GM23338 (cell line): Measurements from ENCODE around the gene REG1A. TPM values are rescaled to one million over a fixed set of nuclear protein-coding genes. Genes with fewer than 3 reads are reported as not detected.

Experiments
- ATAC-seq: fragments of 200-7000 bp; cut with Tn5 transposase; 3 replicates; pipeline ENCODE4 v1.9.1; 2020
- DNase-seq: peaks from one replicate; pipeline ENCODE4 v3.0.0-alpha.2; 2015; ENCODE audit warnings: low spot score
- H2AFZ ChIP-seq: fragments of 200-600 bp; sonication (generic); 2 replicates; pipeline ENCODE4 v1.8.0; 2016; ENCODE audit warnings: antibody characterized with exemption, mild to moderate bottlenecking, moderate library complexity
- H3F3A ChIP-seq: fragments of 200-600 bp; sonication (generic); replicated peaks from 2 replicates; pipeline ENCODE4 v1.8.0; 2017; ENCODE audit warnings: antibody characterized with exemption, mixed run types, low read depth
- H3K27ac ChIP-seq: fragments of 200-600 bp; sonication (generic); 2 replicates; pipeline ENCODE4 v1.6.1; 2016; ENCODE audit warnings: low read depth
- H3K27me3 ChIP-seq: fragments of 200-600 bp; sonication (generic); 2 replicates; pipeline ENCODE4 v1.8.0; 2016; ENCODE audit warnings: mild to moderate bottlenecking, mixed run types, moderate library complexity; ENCODE audit not compliant: insufficient read depth
- H3K36me3 ChIP-seq: fragments of 200-600 bp; sonication (generic); 2 replicates; pipeline ENCODE4 v1.8.0; 2016; ENCODE audit warnings: mild to moderate bottlenecking; ENCODE audit not compliant: insufficient read depth
- H3K4me1 ChIP-seq: fragments of 200-600 bp; sonication (generic); 2 replicates; pipeline ENCODE4 v1.8.0; 2016; ENCODE audit warnings: mild to moderate bottlenecking, moderate library complexity; ENCODE audit not compliant: insufficient read depth
- H3K4me2 ChIP-seq: fragments of 200-600 bp; sonication (generic); 2 replicates; pipeline ENCODE4 v1.7.1; 2017; ENCODE audit warnings: mixed run types
- H3K4me3 ChIP-seq: fragments of 200-600 bp; sonication (generic); 2 replicates; pipeline ENCODE4 v1.6.1; 2016; ENCODE audit warnings: mixed run types
- H3K79me2 ChIP-seq: fragments of 200-600 bp; sonication (generic); replicated peaks from 2 replicates; pipeline ENCODE4 v1.8.0; 2017; ENCODE audit warnings: mild to moderate bottlenecking; ENCODE audit not compliant: insufficient read depth
- H3K9me2 ChIP-seq: fragments of 200-600 bp; sonication (generic); 2 replicates; pipeline ENCODE4 v1.8.0; 2017; ENCODE audit not compliant: insufficient read depth
- H4K20me1 ChIP-seq: fragments of 200-600 bp; sonication (generic); replicated peaks from 2 replicates; pipeline ENCODE4 v1.8.0; 2017; ENCODE audit warnings: mild to moderate bottlenecking; ENCODE audit not compliant: insufficient read depth
- H3K27ac Mint-ChIP-seq: 2 replicates; pipeline ENCODE4 v1.8.0; 2020; ENCODE audit warnings: inconsistent platforms, mild to moderate bottlenecking, moderate library complexity, mixed read lengths
- H3K27me3 Mint-ChIP-seq: 3 replicates; pipeline ENCODE4 v1.8.0; 2022; ENCODE audit warnings: low read depth, mild to moderate bottlenecking, moderate library complexity, mixed read lengths, inconsistent platforms; ENCODE audit not compliant: insufficient read depth, poor library complexity
- H3K36me3 Mint-ChIP-seq: 3 replicates; pipeline ENCODE4 v1.8.0; 2021; ENCODE audit warnings: low read depth, mild to moderate bottlenecking, inconsistent platforms, moderate library complexity, mixed read lengths
- H3K4me1 Mint-ChIP-seq: 3 replicates; pipeline ENCODE4 v1.8.0; 2020; ENCODE audit warnings: mild to moderate bottlenecking, inconsistent platforms, mixed read lengths
- H3K4me3 Mint-ChIP-seq: 3 replicates; pipeline ENCODE4 v1.8.0; 2021; ENCODE audit warnings: moderate library complexity, mild to moderate bottlenecking, inconsistent platforms, mixed read lengths
- H3K9me3 Mint-ChIP-seq: 3 replicates; pipeline ENCODE4 v1.8.0; 2020; ENCODE audit warnings: moderate library complexity, mild to moderate bottlenecking, inconsistent platforms, mixed read lengths
- CREB1 ChIP-seq: fragments of 250-450 bp; sonication (Bioruptor Pico); IDR thresholded peaks from 2 replicates; pipeline ENCODE4 v1.5.0; 2020; ENCODE audit warnings: low read depth, mild to moderate bottlenecking, moderate library complexity
- CTCF ChIP-seq, 2 experiments: fragments of 200-600 bp in 1 of 2; sonication (generic) in 1 of 2; conservative IDR thresholded peaks; 2 replicates each; pipeline versions ENCODE4 v1.5.1 to v1.6.1; 2016 to 2017; ENCODE audit warnings: antibody characterized with exemption in 2 of 2, low read depth in 2 of 2, mild to moderate bottlenecking in 2 of 2, moderate library complexity in 1 of 2
- EZH2 ChIP-seq: fragments of 200-600 bp; sonication (generic); IDR thresholded peaks from one replicate; pipeline ENCODE4 v1.8.0; 2017; ENCODE audit warnings: antibody characterized with exemption, mild to moderate bottlenecking, low read depth; ENCODE audit not compliant: unreplicated experiment
- EZH2phosphoT487 ChIP-seq: fragments of 200-600 bp; sonication (generic); IDR thresholded peaks from one replicate; pipeline ENCODE4 v1.8.1; 2018; ENCODE audit warnings: antibody characterized with exemption; ENCODE audit not compliant: unreplicated experiment
- JUNB ChIP-seq: IDR thresholded peaks from one replicate; pipeline ENCODE4 v1.6.1; 2016; ENCODE audit warnings: antibody characterized with exemption; ENCODE audit not compliant: unreplicated experiment
- NANOG ChIP-seq: IDR thresholded peaks from 2 replicates; pipeline ENCODE4 v1.6.1; 2016; ENCODE audit warnings: antibody characterized with exemption, borderline replicate concordance
- POLR2AphosphoS5 ChIP-seq: IDR thresholded peaks from 2 replicates; pipeline ENCODE4 v1.6.1; 2016; ENCODE audit warnings: antibody characterized with exemption, low read depth
- STAT1 ChIP-seq: IDR thresholded peaks from one replicate; pipeline ENCODE4 v1.6.1; 2016; ENCODE audit warnings: antibody characterized with exemption; ENCODE audit not compliant: unreplicated experiment
- ZNF114 ChIP-seq: fragments of 250-450 bp; sonication (Bioruptor Pico); IDR thresholded peaks from 2 replicates; pipeline ENCODE4 v1.5.0; 2020; ENCODE audit warnings: mild to moderate bottlenecking, moderate library complexity
- ZNF331 ChIP-seq: fragments of 250-450 bp; sonication (Bioruptor Pico); IDR thresholded peaks from 2 replicates; pipeline ENCODE4 v1.5.0; 2020; ENCODE audit warnings: low read depth, mild to moderate bottlenecking, moderate library complexity
- ZNF462 ChIP-seq: fragments of 250-450 bp; sonication (Bioruptor Pico); IDR thresholded peaks from 2 replicates; pipeline ENCODE4 v1.5.0; 2020; ENCODE audit warnings: mild to moderate bottlenecking, moderate library complexity
- polyA plus RNA-seq: library from polyadenylated mRNA; unstranded; fragments of >200 nt; fragmentation: Nextera tagmentation; extraction: Ambion mirVana; gene quantifications from 2 replicates; pipeline ENCODE4 v1.2.1, GENCODE V29; 2016
- total RNA-seq: library from RNA; depleted of rRNA; stranded (reverse); fragments of >200 nt; shearing (Covaris generic); gene quantifications from 2 replicates; pipeline ENCODE4 v1.2.3, GENCODE V29; 2014
- TF ChIP-seq, protein P1 (sequence below): IDR thresholded peaks from 2 replicates; pipeline ENCODE4 v1.6.1; 2016; ENCODE audit warnings: antibody characterized with exemption
- TF ChIP-seq, protein P2 (sequence below): IDR thresholded peaks from one replicate; pipeline ENCODE4 v1.6.1; 2018; ENCODE audit warnings: antibody characterized with exemption; ENCODE audit not compliant: unreplicated experiment

REG1A gene
- total and polyA plus RNA-seq, 2 experiments from 2014 or later: not detected

DNA sequence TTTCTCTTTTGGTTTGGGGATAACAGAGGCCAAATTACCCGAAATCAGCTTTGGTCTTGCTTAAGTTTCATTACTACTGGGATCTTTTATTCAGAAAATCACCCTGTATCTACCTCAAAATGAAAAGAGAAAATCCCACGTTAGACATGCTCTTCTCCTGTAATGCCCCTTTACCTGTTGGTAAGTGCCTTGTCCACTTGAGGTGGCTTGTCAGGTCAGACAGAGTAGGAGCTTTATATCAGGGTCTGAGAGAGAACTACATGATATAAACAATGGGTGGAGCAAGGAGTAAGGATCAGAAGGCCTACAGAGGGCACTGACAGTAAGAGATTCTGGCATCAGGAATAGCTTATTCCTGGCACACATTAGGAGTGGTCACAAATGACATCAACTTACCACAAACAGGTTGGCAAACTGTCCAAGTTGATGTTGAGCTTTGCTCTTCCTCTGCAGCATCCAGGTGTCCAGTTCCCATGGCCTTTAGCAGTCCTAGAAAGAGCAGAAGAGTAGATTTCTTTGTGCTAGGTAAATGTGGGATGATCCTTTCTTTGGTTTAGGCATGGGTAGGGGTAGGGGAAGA lies 32.4 kb upstream of the REG1A start, which contains the start of gene REG1B:
TSS of gene REG1B (minus strand) at position 209 of the 580 bp plus-strand sequence. CDS start 381 bp downstream, outside the sequence.
- H3K36me3 Mint-ChIP-seq: no peaks in the 10 kb centered on the region; the same call in 2 of the 3 replicates
- Histone ChIP-seq H3K9me2 (peaks cover 12% of the 10 kb centered on the region; the same call in 1 of the 2 replicates), H3K79me2 (no peaks in the 10 kb centered on the region), H4K20me1 (no peaks in the 10 kb centered on the region), H3K27ac (no peak within 1 kb of the TSS), H2AFZ (no peak within 1 kb of the TSS), H3K27me3 (no peaks in the 10 kb centered on the region), H3K4me3 (no peak within 1 kb of the TSS), H3F3A (no peaks in the 10 kb centered on the region), H3K36me3 (no peaks in the 10 kb centered on the region), H3K4me1 (peaks cover 10% of the 10 kb centered on the region; the same call in 1 of the 2 replicates), H3K4me2 (no peak within 1 kb of the TSS)
- no peak within 1 kb of the TSS for H3K27ac Mint-ChIP-seq
- DNase-seq: no peak
- no peak for ATAC-seq
- no peak for TF ChIP-seq ZNF462 (CRISPR knock-in tag)
- TF ChIP-seq ZNF331 (CRISPR knock-in tag): no peak
- TF ChIP-seq, protein P1, sequence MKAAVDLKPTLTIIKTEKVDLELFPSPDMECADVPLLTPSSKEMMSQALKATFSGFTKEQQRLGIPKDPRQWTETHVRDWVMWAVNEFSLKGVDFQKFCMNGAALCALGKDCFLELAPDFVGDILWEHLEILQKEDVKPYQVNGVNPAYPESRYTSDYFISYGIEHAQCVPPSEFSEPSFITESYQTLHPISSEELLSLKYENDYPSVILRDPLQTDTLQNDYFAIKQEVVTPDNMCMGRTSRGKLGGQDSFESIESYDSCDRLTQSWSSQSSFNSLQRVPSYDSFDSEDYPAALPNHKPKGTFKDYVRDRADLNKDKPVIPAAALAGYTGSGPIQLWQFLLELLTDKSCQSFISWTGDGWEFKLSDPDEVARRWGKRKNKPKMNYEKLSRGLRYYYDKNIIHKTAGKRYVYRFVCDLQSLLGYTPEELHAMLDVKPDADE: no peak
- TF ChIP-seq CREB1: no peak
- no peak for TF ChIP-seq EZH2
- TF ChIP-seq EZH2phosphoT487: no peak
- no peak for TF ChIP-seq POLR2AphosphoS5
- no peak for TF ChIP-seq JUNB
- no peak for TF ChIP-seq STAT1
- TF ChIP-seq ZNF114 (CRISPR knock-in tag): no peak
- TF ChIP-seq, protein P2, sequence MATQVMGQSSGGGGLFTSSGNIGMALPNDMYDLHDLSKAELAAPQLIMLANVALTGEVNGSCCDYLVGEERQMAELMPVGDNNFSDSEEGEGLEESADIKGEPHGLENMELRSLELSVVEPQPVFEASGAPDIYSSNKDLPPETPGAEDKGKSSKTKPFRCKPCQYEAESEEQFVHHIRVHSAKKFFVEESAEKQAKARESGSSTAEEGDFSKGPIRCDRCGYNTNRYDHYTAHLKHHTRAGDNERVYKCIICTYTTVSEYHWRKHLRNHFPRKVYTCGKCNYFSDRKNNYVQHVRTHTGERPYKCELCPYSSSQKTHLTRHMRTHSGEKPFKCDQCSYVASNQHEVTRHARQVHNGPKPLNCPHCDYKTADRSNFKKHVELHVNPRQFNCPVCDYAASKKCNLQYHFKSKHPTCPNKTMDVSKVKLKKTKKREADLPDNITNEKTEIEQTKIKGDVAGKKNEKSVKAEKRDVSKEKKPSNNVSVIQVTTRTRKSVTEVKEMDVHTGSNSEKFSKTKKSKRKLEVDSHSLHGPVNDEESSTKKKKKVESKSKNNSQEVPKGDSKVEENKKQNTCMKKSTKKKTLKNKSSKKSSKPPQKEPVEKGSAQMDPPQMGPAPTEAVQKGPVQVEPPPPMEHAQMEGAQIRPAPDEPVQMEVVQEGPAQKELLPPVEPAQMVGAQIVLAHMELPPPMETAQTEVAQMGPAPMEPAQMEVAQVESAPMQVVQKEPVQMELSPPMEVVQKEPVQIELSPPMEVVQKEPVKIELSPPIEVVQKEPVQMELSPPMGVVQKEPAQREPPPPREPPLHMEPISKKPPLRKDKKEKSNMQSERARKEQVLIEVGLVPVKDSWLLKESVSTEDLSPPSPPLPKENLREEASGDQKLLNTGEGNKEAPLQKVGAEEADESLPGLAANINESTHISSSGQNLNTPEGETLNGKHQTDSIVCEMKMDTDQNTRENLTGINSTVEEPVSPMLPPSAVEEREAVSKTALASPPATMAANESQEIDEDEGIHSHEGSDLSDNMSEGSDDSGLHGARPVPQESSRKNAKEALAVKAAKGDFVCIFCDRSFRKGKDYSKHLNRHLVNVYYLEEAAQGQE: no peak
- TF ChIP-seq NANOG: no peak
- TF ChIP-seq CTCF (conservative IDR thresholded peaks at IDR 0.05; ENCODE audit: low read depth in 2 of 2): no peak
- peaks cover 8% of the 10 kb centered on the region; the same call in 2 of the 3 replicates for H3K4me1 Mint-ChIP-seq
- peaks cover 1% of the 10 kb centered on the region for H3K27me3 Mint-ChIP-seq
- peaks cover 3% of the 10 kb centered on the region; the same call in 2 of the 3 replicates for H3K9me3 Mint-ChIP-seq
- no peak within 1 kb of the TSS for H3K4me3 Mint-ChIP-seq
